HG02970 (cell line): Measurements from ENCODE around the gene SLC37A1.

ENCODE experiments used
- ATAC-seq: cut with Tn5 transposase; IDR thresholded peaks from one replicate; pipeline ENCODE4 v1.9.1; 2021; ENCODE audit warnings: mild to moderate bottlenecking, moderate library complexity, moderate number of reproducible peaks; ENCODE audit not compliant: unreplicated experiment, low FRiP score

The SLC37A1 gene

GRCh38 chr21:42585881-42586280 lies 72.2 kb downstream of the SLC37A1 start:
- no peak for ATAC-seq

GRCh38 chr21:42586406-42586805 lies 72.8 kb downstream of the SLC37A1 start:
- ATAC-seq = no peak

- ATAC-seq = no peak
Measured at GRCh38 chr21:42587036-42587435, 73.4 kb downstream of the SLC37A1 start.

GRCh38 chr21:42590431-42591131 lies 76.9 kb downstream of the SLC37A1 start:
- ATAC-seq = no peak

- ATAC-seq = no peak
Measured at GRCh38 chr21:42591170-42591869, 77.7 kb downstream of the SLC37A1 start.

GRCh38 chr21:42592156-42592820 lies 78.6 kb downstream of the SLC37A1 start:
- no peak for ATAC-seq

- no peak for ATAC-seq
Measured at GRCh38 chr21:42593007-42593814, 79.6 kb downstream of the SLC37A1 start.

- no peak for ATAC-seq
Measured at GRCh38 chr21:42594616-42595282, 81.1 kb downstream of the SLC37A1 start.

- ATAC-seq = no peak
Measured at GRCh38 chr21:42595283-42596187, 81.9 kb downstream of the SLC37A1 start.

- no peak for ATAC-seq
Measured at GRCh38 chr21:42596657-42597056, 83.0 kb downstream of the SLC37A1 start.

GRCh38 chr21:42597487-42598158 lies 84.0 kb downstream of the SLC37A1 start:
- no peak for ATAC-seq

- ATAC-seq = no peak
Measured at GRCh38 chr21:42598159-42598735, 84.6 kb downstream of the SLC37A1 start.

GRCh38 chr21:42599486-42599885 lies 85.8 kb downstream of the SLC37A1 start:
- ATAC-seq = no peak

- ATAC-seq = no peak
Measured at GRCh38 chr21:42599962-42600361, 86.3 kb downstream of the SLC37A1 start.

GRCh38 chr21:42601656-42602055 lies 88.0 kb downstream of the SLC37A1 start:
- no peak for ATAC-seq

GRCh38 chr21:42607102-42607501 lies 93.5 kb downstream of the SLC37A1 start:
- ATAC-seq = no peak

GRCh38 chr21:42607525-42608102 lies 94.0 kb downstream of the SLC37A1 start:
- ATAC-seq = no peak

GRCh38 chr21:42608446-42608845 lies 94.8 kb downstream of the SLC37A1 start:
- ATAC-seq = no peak
